ENCODE results near the gene CCDC12. TPM values are rescaled to one million over a fixed set of nuclear protein-coding genes. Genes with fewer than 3 reads are reported as not detected.

The CCDC12 gene
- total RNA-seq, 1 donor from 2014 or later = 17.9 TPM

DNA sequence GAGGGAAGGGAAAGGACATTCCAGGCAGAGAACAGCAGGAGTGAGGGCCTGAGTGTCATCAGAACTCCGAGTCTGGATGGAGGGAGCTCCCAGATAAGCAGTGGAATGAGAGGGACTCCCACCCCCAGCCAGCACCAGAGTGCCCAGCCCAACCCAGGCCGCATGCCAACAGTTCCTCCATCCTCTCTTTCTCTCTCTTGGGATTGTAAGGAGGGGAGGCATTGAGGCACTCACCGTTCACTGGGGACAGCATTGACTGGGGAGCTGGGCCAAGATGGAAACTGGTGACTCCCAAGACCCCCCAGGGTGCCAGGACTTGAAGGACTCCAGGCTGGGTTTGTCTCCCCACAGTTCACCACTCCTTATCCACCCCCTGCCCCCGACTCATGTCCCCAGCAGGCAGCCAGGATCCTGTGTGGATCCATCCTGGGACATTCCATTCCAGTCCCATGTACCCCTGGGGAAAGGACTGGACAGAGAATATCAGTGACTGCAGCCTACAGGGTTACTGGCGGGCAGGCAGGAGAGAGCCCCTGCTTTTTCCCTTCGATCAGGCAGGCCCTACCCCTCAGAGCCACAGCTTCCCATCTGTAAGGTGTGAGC, 83.3 kb downstream of the CCDC12 start:
- TF ChIP-seq, protein P1, sequence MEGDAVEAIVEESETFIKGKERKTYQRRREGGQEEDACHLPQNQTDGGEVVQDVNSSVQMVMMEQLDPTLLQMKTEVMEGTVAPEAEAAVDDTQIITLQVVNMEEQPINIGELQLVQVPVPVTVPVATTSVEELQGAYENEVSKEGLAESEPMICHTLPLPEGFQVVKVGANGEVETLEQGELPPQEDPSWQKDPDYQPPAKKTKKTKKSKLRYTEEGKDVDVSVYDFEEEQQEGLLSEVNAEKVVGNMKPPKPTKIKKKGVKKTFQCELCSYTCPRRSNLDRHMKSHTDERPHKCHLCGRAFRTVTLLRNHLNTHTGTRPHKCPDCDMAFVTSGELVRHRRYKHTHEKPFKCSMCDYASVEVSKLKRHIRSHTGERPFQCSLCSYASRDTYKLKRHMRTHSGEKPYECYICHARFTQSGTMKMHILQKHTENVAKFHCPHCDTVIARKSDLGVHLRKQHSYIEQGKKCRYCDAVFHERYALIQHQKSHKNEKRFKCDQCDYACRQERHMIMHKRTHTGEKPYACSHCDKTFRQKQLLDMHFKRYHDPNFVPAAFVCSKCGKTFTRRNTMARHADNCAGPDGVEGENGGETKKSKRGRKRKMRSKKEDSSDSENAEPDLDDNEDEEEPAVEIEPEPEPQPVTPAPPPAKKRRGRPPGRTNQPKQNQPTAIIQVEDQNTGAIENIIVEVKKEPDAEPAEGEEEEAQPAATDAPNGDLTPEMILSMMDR (IDR thresholded peaks at IDR 0.05) = no peak
- TF ChIP-seq EZH2 (IDR thresholded peaks at IDR 0.05) = no peak
- no peak for TF ChIP-seq EZH2phosphoT487 (IDR thresholded peaks at IDR 0.05)
- Histone ChIP-seq H3K27ac (no peak overlapping the region), H3K4me2 (peak overlapping the region; percentile 74), H3K4me1 (no peaks in the 10 kb centered on the region), H2AFZ (replicated peaks) (no peak overlapping the region), H3K36me3 (no peaks in the 10 kb centered on the region), H3K27me3 (peaks cover 80% of the 10 kb centered on the region), H3K79me2 (ENCODE audit: low read depth) (no peaks in the 10 kb centered on the region), H3K9ac (no peak overlapping the region), H3F3A (ENCODE audit: low read depth) (no peaks in the 10 kb centered on the region), H4K20me1 (ENCODE audit: low read depth) (no peaks in the 10 kb centered on the region), H3K9me3 (ENCODE audit: low read depth) (no peaks in the 10 kb centered on the region), H3K4me3 (no peak overlapping the region)
- no peaks in the 10 kb centered on the region for H3K36me3 Mint-ChIP-seq
- no peaks in the 10 kb centered on the region for H3K9me3 Mint-ChIP-seq
- H3K27ac Mint-ChIP-seq = no peak overlapping the region
- peak; percentile 21 for DNase-seq (ENCODE audit: low spot score)
- H3K27me3 Mint-ChIP-seq (ENCODE audit: insufficient read depth, low read depth) = peaks cover 12% of the 10 kb centered on the region
- peaks cover 22% of the 10 kb centered on the region for H3K4me1 Mint-ChIP-seq
- H3K4me3 Mint-ChIP-seq = peak overlapping the region; percentile 84

DNA sequence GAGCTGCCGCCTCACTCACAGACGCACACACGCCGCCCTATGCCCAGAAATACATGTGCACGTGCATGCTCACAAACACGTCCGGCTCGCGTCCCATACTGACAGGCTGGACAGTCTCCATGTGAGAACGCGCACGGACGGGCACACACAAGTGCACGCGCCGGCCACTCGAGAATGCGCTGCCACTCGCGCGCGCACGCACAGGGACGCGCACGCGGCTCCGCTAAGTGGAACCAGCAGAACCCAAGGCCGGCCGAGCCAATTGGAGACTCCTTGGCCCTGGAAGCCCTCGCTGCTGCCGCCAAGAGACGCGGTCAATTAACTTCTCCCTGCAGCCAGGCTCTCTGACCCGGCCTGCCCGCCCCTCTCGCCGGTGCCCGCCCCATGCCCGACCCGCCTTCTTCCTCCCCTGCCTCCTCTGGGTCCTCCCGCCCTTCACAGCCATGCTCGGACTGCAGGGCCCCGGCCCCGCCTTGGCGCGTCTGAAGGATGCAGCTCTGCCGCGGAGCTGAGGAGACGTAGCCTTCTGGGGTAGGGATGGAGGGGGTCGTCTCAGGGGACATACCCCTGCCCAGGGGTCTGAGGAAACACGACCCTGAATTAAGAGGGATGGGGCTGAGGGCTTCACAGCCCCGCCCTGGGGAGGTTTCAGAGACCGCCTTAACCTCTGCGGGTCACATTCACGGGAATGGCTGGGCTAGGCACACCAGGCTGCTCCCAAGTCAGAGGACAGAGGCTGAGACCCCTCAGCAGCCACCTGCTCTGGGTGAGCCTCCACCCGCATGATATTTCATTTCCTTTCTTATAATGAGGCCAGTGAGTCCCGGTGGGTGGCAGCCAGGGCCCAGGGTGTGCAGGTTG, 84.0 kb downstream of the CCDC12 start:
- peak; percentile 40 for TF ChIP-seq EZH2 (IDR thresholded peaks at IDR 0.05)
- TF ChIP-seq, protein P1 (IDR thresholded peaks at IDR 0.05) = peak; percentile 26
- peak; percentile 40 for TF ChIP-seq EZH2phosphoT487 (IDR thresholded peaks at IDR 0.05)
- Histone ChIP-seq H3K4me3 (peak overlapping the region; percentile 40), H3F3A (ENCODE audit: low read depth) (no peaks in the 10 kb centered on the region), H3K36me3 (no peaks in the 10 kb centered on the region), H3K9me3 (ENCODE audit: low read depth) (no peaks in the 10 kb centered on the region), H4K20me1 (ENCODE audit: low read depth) (no peaks in the 10 kb centered on the region), H3K27ac (no peak overlapping the region), H3K79me2 (ENCODE audit: low read depth) (no peaks in the 10 kb centered on the region), H3K4me1 (no peaks in the 10 kb centered on the region), H3K9ac (no peak overlapping the region), H2AFZ (replicated peaks) (peak overlapping the region; percentile 51), H3K4me2 (peak overlapping the region; percentile 74), H3K27me3 (peaks cover 80% of the 10 kb centered on the region)
- Mint-ChIP-seq H3K36me3 (no peaks in the 10 kb centered on the region), H3K9me3 (no peaks in the 10 kb centered on the region), H3K4me3 (peak overlapping the region; percentile 84), H3K4me1 (peaks cover 25% of the 10 kb centered on the region), H3K27ac (no peak overlapping the region), H3K27me3 (ENCODE audit: insufficient read depth, low read depth) (peaks cover 20% of the 10 kb centered on the region)
- peak; percentile 93 for DNase-seq (ENCODE audit: low spot score)

DNA sequence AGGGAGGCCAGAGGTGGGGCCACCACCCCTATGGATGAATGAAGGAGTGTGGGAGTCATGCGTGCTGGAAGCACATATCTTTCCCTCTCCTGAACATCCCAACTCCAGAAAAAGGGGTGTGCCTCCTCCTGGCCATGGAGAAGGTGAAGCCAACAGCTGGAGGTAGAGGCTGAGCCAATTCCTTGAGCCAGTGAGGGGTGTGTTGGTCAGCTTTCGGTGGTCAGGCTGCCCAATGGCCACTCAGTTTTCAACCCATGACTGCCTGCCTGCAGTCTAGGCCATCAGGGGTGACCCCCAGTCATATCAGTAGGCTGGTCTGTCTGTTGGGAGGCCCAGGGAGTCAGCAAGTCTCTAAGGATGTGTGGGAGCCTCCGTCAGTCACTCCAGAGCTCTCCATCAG, 85.4 kb downstream of the CCDC12 start:
- no peak for DNase-seq (ENCODE audit: low spot score)
- Mint-ChIP-seq H3K9me3 (no peaks in the 10 kb centered on the region), H3K27ac (no peak overlapping the region), H3K27me3 (ENCODE audit: insufficient read depth, low read depth) (peaks cover 18% of the 10 kb centered on the region), H3K4me3 (no peak overlapping the region), H3K36me3 (no peaks in the 10 kb centered on the region), H3K4me1 (peaks cover 25% of the 10 kb centered on the region)
- no peak overlapping the region for H3K4me3 ChIP-seq
- no peaks in the 10 kb centered on the region for H3K36me3 ChIP-seq
- H3K9ac ChIP-seq = no peak overlapping the region
- no peak overlapping the region for H3K4me2 ChIP-seq
- TF ChIP-seq, protein P1 (IDR thresholded peaks at IDR 0.05) = no peak
- TF ChIP-seq EZH2phosphoT487 (IDR thresholded peaks at IDR 0.05) = no peak
- no peak for TF ChIP-seq EZH2 (IDR thresholded peaks at IDR 0.05)
- no peaks in the 10 kb centered on the region for H3K4me1 ChIP-seq
- H2AFZ ChIP-seq (replicated peaks) = no peak overlapping the region
- no peaks in the 10 kb centered on the region for H3F3A ChIP-seq (ENCODE audit: low read depth)
- no peaks in the 10 kb centered on the region for H3K9me3 ChIP-seq (ENCODE audit: low read depth)
- peaks cover 81% of the 10 kb centered on the region for H3K27me3 ChIP-seq
- no peaks in the 10 kb centered on the region for H4K20me1 ChIP-seq (ENCODE audit: low read depth)
- no peak overlapping the region for H3K27ac ChIP-seq
- no peaks in the 10 kb centered on the region for H3K79me2 ChIP-seq (ENCODE audit: low read depth)
